Panc1 (cell line): Measurements from ENCODE around the gene TMCO4. TPM values are rescaled to one million over a fixed set of nuclear protein-coding genes. Genes with fewer than 3 reads are reported as not detected.

Experiments used
- ATAC-seq: fragments of 200-7000 bp; cut with Tn5 transposase; 2 replicates; pipeline ENCODE4 v1.9.1; 2020; ENCODE audit warnings: mild to moderate bottlenecking, moderate library complexity
- BruUV-seq: library from RNA; stranded (reverse); fragments of 400-500 nt; replicated peaks from 2 replicates; lab custom pipeline; 2021; lab: Mats Ljungman, UMichigan
- CTCF ChIA-PET: fragments of 300-600 bp; sonication (Branson Sonifier 250); formaldehyde crosslinking; loops from one replicate; lab custom pipeline; 2022; ENCODE audit warnings: antibody characterized with exemption; lab: Charles Lee
- POLR2A ChIA-PET: fragments of 300-600 bp; sonication (Branson Sonifier 250); formaldehyde crosslinking; loops from one replicate; lab custom pipeline; 2022; ENCODE audit warnings: antibody characterized with exemption; lab: Charles Lee
- DNase-seq: peaks from one replicate; pipeline ENCODE4 v3.0.0-alpha.2; 2010; ENCODE audit warnings: low read depth, low spot score
- H3K27ac ChIP-seq: 2 replicates; pipeline ENCODE4 v1.5.1; 2011; ENCODE audit warnings: mild to moderate bottlenecking, low read length, inconsistent platforms
- H3K27me3 ChIP-seq: fragments of 200-500 bp; sonication (Bioruptor generic); 2 replicates; pipeline ENCODE4 v1.6.0; 2014; ENCODE audit warnings: low read length, inconsistent platforms; ENCODE audit not compliant: control insufficient read depth, insufficient read depth
- H3K36me3 ChIP-seq: fragments of 200-500 bp; sonication (Bioruptor generic); 2 replicates; pipeline ENCODE4 v1.5.1; 2014; ENCODE audit warnings: inconsistent platforms, mild to moderate bottlenecking, low read length, moderate library complexity; ENCODE audit not compliant: control insufficient read depth, insufficient read depth
- H3K4me1 ChIP-seq: 2 replicates; pipeline ENCODE4 v1.5.1; 2011; ENCODE audit warnings: inconsistent platforms, mild to moderate bottlenecking, low read length, moderate library complexity; ENCODE audit not compliant: control insufficient read depth, insufficient read depth
- H3K4me3 ChIP-seq, 2 experiments: 2 replicates each; pipeline ENCODE4 v1.5.1; 2011 to 2012; ENCODE audit warnings: low read depth in 2 of 2, low read length in 2 of 2, mild to moderate bottlenecking in 2 of 2, inconsistent platforms in 1 of 2, moderate library complexity in 1 of 2
- H3K9me3 ChIP-seq: fragments of 200-500 bp; sonication (Bioruptor generic); 2 replicates; pipeline ENCODE4 v1.5.1; 2014; ENCODE audit warnings: low read depth, mild to moderate bottlenecking, inconsistent platforms, low read length, moderate library complexity; ENCODE audit not compliant: control insufficient read depth, insufficient read depth
- POLR2AphosphoS5 ChIP-seq: IDR thresholded peaks from 2 replicates; pipeline ENCODE4 v1.6.1; 2012; ENCODE audit warnings: mild to moderate bottlenecking, low read depth, low read length, moderate library complexity
- SIN3A ChIP-seq: IDR thresholded peaks from 2 replicates; pipeline ENCODE4 v1.6.1; 2012; ENCODE audit warnings: low read depth, mild to moderate bottlenecking, low read length, moderate library complexity, borderline replicate concordance; ENCODE audit not compliant: insufficient read depth
- TCF7L2 ChIP-seq: IDR thresholded peaks from 2 replicates; pipeline ENCODE4 v1.6.1; 2011; ENCODE audit warnings: mild to moderate bottlenecking, low read depth, low read length, inconsistent platforms
- in situ Hi-C: cut with HindIII; loops from 2 replicates; pipeline ENCODE4 v1.10.0; 2016; ENCODE audit warnings: low sequenced_read_pairs, low pct_unique_long_range_greater_than_20kb
- intact Hi-C: fragments of 100-400 bp; cut with micrococcal nuclease; formaldehyde crosslinking; loops from one replicate; pipeline ENCODE4 v1.10.0; 2022; ENCODE audit not compliant: unreplicated experiment
- total RNA-seq: library from RNA; stranded (reverse); gene quantifications from one replicate; pipeline ENCODE4 v1.2.1, GENCODE V29; 2021; ENCODE audit not compliant: unreplicated experiment
- TF ChIP-seq, protein P1 (sequence below), 2 experiments: IDR thresholded peaks; 2 replicates each; pipeline ENCODE4 v1.6.1; 2011 to 2012; ENCODE audit warnings: low read depth in 2 of 2, control low read depth in 1 of 2, low read length in 1 of 2, mild to moderate bottlenecking in 1 of 2, moderate library complexity in 1 of 2; ENCODE audit not compliant: insufficient read depth in 1 of 2
- TF ChIP-seq, protein P2 (sequence below): fragments of 450-650 bp; IDR thresholded peaks from 2 replicates; pipeline ENCODE4 v1.5.1; 2017; ENCODE audit warnings: mild to moderate bottlenecking

Gene TMCO4
- total RNA-seq, 1 experiment from 2014 or later: 13.2 TPM

DNA sequence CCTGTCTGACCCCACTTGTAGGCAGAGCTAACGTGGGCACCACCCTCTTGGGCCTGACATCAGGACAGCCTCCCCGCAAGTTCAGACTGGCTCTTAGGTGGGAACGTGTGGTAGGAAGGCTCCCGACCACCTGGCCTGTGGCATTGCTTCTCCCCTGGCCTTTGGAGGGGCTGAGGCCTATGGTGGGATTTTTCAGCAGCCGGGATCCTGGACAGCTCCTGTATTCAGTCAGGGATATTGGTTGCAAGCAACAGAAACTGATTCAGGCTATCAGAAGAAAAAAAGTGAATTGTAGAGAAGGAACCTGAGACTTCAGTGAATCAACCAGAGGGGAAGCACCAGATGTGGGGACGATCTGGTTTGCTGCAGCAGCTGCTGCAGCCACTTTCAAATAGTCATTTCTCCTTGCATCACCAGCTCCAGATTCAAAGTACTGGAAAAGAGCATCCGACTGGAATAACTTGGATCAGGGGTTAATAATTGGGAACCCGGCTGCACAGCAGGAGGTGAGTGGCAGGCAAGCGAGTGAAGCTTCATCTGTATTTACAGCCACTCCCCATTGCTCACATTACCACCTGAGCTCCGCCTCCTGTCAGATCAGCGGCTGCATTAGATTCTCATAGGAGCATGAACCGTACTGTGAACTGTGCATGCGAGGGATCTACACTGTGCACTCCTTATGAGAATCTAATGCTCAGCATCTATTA, 9.5 kb upstream of the TMCO4 start:
- CTCF ChIA-PET: no interaction called here
- Histone ChIP-seq H3K4me1 (no peaks in the 10 kb centered on the region), H3K27ac (no peak overlapping the region), H3K4me3 (no peak overlapping the region), H3K27me3 (no peaks in the 10 kb centered on the region), H3K36me3 (no peaks in the 10 kb centered on the region), H3K9me3 (no peaks in the 10 kb centered on the region)
- intact Hi-C loops (no loop called here), in situ Hi-C loops (no loop called here)
- POLR2A ChIA-PET: no interaction called here
- no peak for ATAC-seq
- no peak for DNase-seq
- TF ChIP-seq SIN3A (no peak), POLR2AphosphoS5 (no peak), TCF7L2 (no peak)
- TF ChIP-seq, protein P1, sequence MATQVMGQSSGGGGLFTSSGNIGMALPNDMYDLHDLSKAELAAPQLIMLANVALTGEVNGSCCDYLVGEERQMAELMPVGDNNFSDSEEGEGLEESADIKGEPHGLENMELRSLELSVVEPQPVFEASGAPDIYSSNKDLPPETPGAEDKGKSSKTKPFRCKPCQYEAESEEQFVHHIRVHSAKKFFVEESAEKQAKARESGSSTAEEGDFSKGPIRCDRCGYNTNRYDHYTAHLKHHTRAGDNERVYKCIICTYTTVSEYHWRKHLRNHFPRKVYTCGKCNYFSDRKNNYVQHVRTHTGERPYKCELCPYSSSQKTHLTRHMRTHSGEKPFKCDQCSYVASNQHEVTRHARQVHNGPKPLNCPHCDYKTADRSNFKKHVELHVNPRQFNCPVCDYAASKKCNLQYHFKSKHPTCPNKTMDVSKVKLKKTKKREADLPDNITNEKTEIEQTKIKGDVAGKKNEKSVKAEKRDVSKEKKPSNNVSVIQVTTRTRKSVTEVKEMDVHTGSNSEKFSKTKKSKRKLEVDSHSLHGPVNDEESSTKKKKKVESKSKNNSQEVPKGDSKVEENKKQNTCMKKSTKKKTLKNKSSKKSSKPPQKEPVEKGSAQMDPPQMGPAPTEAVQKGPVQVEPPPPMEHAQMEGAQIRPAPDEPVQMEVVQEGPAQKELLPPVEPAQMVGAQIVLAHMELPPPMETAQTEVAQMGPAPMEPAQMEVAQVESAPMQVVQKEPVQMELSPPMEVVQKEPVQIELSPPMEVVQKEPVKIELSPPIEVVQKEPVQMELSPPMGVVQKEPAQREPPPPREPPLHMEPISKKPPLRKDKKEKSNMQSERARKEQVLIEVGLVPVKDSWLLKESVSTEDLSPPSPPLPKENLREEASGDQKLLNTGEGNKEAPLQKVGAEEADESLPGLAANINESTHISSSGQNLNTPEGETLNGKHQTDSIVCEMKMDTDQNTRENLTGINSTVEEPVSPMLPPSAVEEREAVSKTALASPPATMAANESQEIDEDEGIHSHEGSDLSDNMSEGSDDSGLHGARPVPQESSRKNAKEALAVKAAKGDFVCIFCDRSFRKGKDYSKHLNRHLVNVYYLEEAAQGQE (IDR thresholded peaks at IDR 0.05; ENCODE audit: insufficient read depth in 1 of 2, low read depth in 2 of 2, low read length in 1 of 2): peak; percentile 75 to 83
- TF ChIP-seq, protein P2, sequence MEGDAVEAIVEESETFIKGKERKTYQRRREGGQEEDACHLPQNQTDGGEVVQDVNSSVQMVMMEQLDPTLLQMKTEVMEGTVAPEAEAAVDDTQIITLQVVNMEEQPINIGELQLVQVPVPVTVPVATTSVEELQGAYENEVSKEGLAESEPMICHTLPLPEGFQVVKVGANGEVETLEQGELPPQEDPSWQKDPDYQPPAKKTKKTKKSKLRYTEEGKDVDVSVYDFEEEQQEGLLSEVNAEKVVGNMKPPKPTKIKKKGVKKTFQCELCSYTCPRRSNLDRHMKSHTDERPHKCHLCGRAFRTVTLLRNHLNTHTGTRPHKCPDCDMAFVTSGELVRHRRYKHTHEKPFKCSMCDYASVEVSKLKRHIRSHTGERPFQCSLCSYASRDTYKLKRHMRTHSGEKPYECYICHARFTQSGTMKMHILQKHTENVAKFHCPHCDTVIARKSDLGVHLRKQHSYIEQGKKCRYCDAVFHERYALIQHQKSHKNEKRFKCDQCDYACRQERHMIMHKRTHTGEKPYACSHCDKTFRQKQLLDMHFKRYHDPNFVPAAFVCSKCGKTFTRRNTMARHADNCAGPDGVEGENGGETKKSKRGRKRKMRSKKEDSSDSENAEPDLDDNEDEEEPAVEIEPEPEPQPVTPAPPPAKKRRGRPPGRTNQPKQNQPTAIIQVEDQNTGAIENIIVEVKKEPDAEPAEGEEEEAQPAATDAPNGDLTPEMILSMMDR: no peak
- BruUV-seq: no TSS peak

DNA sequence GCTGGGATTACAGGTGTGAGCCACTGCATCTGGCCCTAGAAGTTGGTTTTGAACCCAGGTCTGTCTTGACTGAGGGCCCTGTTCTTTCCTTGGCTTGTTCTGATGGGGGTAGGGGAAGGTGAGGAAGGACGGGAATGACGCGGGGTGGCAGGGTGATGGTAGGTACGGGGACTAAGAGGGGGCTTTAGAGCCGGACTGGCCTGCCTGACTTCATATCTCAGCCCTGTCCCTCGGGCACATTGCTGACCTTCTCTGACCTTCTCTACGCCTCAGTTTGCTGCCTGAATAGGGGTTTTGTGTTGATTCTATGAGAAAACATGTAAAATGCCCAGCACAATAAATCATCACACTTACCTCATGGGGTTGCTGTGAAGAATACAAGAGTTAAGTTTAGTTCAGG, 8.6 kb upstream of the TMCO4 start:
- intact Hi-C loops: no loop called here
- POLR2A ChIA-PET: no interaction called here
- no TSS peak for BruUV-seq
- Histone ChIP-seq H3K27me3 (no peaks in the 10 kb centered on the region), H3K36me3 (no peaks in the 10 kb centered on the region), H3K4me1 (no peaks in the 10 kb centered on the region), H3K27ac (no peak overlapping the region), H3K4me3 (no peak overlapping the region), H3K9me3 (no peaks in the 10 kb centered on the region)
- DNase-seq (no peak), ATAC-seq (no peak)
- CTCF ChIA-PET: no interaction called here
- TF ChIP-seq, protein P2: no peak
- no peak for TF ChIP-seq SIN3A
- TF ChIP-seq, protein P1 (IDR thresholded peaks at IDR 0.05; ENCODE audit: insufficient read depth in 1 of 2, low read depth in 2 of 2, low read length in 1 of 2): no peak
- no peak for TF ChIP-seq POLR2AphosphoS5
- TF ChIP-seq TCF7L2: no peak
- in situ Hi-C loops: no loop called here
